Right hindlimb (tissue), 1 donor: ENCODE measurements around the gene PCDHGA6.
"Not testable (repeated sequence)": the region's sequence is repeated elsewhere in the genome, so short reads cannot be mapped to it uniquely, and the experiment has no call there.

ENCODE experiments used
- DNase-seq: peaks from one replicate; pipeline ENCODE4 v3.0.0-alpha.2; 2018

The PCDHGA6 gene

DNA sequence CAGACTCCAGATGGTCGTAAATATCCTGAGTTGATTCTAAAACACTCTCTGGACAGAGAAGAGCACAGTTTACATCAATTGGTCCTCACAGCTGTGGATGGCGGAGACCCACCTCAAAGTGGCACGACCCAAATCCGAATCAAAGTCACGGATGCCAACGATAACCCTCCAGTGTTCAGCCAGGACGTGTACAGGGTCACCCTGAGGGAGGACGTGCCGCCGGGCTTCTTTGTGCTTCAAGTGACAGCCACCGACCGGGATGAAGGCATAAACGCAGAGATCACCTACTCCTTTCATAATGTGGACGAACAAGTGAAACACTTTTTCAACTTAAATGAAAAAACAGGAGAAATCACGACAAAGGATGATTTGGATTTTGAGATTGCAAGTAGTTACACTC, 13.0 kb upstream of the PCDHGA6 start:
- no peak for DNase-seq

DNA sequence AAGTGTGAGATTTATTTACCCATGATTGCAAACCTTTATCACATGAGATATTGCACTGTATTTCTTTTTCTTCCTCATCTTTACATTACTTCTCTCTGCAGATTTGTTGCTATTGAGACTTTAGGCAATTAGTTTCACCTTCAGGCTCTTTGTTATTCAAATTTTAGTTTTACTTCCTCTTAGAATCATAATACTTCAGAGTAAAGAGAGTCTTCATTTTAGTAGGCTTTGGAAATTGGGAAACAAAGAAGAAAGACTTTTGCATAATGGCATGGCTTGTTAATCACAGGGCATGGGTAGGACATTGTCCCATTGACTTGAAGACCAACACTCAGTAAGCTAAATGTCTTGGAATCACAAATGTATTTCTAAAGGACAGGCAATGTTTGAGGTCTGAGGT, 11.0 kb upstream of the PCDHGA6 start:
- DNase-seq = no peak

DNA sequence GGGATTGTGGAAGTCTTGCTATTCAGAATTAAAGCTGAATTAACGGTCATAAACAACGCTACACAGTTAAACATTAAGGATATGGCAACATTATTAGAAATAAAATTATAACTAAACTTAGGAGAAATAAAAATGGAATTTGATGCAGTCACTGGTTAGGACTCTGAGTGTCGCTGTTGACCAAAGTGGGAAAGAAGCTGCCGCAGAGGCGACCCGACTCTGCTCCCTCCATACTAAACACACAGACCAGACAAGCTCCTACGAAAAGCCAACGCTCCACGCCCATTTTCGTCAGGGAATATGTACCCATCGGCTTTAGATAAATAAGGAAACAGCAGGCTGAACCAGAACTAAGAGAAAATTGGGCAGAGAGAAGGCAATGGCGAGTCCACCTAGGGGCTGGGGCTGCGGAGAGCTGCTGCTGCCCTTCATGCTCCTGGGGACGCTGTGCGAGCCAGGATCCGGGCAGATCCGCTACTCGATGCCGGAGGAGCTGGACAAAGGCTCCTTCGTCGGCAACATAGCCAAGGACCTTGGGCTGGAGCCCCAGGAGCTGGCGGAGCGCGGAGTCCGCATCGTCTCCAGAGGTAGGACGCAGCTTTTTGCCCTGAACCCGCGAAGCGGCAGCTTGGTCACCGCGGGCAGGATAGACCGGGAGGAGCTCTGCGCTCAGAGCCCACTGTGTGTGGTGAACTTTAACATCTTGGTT, 9.6 kb upstream of the PCDHGA6 start, which contains the start of gene PCDHGA5:
Gene PCDHGA5 (plus strand): TSS at position 211 of the 709 bp plus-strand sequence. CDS start 169 bp downstream, at position 380.
- no peak for DNase-seq

DNA sequence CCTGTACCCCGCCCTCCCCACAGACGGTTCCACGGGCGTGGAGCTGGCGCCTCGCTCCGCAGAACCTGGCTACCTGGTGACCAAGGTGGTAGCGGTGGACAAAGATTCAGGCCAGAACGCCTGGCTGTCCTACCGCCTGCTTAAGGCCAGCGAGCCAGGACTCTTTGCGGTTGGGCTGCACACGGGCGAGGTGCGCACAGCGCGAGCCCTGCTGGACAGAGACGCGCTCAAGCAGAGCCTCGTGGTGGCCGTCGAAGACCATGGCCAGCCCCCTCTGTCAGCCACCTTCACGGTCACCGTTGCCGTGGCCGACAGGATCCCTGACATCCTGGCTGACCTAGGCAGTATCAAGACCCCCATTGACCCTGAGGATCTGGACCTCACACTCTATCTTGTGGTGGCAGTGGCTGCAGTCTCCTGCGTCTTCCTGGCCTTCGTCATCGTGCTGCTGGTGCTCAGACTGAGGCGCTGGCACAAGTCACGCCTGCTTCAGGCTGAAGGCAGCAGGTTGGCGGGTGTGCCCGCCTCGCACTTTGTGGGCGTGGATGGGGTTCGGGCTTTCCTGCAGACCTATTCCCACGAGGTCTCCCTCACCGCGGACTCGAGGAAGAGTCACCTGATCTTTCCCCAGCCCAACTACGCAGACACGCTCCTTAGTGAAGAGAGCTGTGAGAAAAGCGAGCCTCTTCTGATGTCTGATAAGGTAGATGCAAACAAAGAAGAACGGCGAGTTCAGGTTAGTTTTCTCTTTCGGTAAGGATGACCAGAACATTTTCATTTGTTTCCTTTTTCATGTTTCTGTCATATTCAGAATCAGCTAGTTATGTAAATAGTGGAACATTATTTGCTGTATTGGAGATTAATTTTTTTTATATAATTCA, 7.4 kb upstream of the PCDHGA6 start:
- no peak for DNase-seq

DNA sequence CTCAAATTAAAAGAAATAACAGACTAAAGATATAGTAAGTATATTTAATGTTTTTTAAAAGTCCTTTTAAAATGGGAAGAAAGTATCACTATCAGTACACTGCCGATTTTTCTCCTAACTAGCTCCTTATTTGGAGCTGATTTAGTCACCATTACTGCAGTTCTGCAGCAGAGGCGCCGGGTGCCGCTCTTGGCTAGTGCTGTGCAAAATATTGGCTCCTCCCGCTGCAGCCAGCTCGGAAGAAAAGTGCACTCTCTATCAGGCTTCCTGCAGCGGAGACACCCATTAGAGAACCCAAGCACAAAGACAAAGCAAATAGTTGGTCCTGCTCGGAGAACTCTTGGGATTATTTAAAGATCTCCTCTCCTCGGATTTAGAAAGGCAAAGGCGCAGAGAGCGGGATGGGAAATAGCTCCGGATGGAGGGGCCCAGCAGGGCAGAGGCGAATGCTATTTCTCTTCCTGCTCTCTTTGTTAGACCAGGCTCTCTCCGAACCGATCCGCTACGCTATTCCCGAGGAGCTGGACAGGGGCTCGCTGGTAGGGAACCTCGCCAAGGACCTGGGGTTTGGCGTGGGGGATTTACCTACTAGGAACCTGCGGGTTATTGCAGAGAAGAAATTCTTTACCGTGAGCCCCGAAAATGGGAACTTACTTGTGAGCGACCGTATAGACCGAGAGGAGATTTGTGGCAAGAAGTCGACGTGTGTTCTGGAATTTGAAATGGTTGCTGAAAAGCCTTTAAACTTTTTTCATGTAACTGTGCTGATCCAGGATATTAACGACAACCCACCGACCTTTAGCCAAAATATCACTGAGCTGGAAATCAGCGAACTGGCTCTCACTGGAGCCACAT, 3.5 kb upstream of the PCDHGA6 start, which contains the start of gene PCDHGB3:
Gene PCDHGB3 (plus strand): TSS at position 249 of the 855 bp plus-strand sequence. CDS start 153 bp downstream, at position 402.
- no peak for DNase-seq

DNA sequence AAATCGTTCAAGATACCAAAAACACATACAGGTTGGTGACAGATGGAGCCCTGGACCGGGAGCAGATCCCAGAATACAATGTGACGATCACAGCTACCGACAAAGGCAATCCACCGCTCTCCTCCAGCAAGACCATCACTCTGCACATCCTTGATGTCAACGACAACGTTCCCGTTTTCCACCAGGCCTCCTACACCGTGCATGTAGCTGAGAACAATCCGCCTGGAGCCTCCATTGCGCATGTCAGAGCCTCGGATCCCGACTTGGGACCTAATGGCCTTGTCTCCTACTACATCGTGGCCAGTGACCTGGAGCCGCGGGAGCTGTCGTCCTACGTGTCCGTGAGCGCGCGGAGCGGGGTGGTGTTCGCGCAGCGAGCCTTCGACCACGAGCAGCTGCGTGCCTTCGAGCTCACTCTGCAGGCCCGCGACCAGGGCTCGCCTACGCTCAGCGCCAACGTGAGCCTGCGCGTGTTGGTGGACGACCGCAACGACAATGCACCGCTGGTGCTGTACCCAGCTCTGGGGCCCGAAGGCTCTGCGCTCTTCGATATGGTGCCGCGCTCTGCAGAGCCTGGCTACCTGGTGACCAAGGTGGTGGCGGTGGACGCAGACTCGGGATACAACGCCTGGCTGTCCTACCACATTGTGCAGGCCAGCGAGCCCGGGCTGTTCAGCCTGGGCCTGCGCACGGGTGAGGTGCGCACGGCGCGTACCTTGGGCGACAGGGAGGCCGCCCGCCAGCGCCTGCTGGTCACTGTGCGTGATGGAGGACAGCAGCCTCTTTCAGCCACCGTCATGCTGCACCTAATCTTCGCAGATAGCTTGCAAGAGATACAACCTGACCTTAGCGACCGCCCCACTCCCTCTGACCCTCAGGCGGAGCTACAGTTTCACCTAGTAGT, 1.9 kb upstream of the PCDHGA6 start:
- DNase-seq = no peak

DNA sequence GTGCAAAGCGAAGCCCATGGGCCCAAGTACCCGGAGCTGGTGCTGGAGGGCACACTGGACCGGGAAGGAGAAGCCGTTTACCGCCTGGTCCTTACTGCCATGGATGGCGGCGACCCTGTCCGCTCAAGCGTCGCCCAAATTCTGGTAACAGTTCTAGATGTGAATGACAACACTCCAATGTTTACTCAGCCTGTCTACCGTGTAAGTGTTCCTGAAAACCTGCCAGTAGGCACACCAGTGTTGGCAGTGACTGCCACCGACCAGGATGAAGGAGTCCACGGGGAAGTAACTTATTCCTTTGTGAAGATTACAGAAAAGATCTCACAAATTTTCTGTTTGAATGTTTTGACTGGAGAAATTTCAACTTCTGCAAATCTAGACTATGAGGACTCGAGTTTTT, 936 bp downstream of the PCDHGA6 start:
- DNase-seq = no peak

DNA sequence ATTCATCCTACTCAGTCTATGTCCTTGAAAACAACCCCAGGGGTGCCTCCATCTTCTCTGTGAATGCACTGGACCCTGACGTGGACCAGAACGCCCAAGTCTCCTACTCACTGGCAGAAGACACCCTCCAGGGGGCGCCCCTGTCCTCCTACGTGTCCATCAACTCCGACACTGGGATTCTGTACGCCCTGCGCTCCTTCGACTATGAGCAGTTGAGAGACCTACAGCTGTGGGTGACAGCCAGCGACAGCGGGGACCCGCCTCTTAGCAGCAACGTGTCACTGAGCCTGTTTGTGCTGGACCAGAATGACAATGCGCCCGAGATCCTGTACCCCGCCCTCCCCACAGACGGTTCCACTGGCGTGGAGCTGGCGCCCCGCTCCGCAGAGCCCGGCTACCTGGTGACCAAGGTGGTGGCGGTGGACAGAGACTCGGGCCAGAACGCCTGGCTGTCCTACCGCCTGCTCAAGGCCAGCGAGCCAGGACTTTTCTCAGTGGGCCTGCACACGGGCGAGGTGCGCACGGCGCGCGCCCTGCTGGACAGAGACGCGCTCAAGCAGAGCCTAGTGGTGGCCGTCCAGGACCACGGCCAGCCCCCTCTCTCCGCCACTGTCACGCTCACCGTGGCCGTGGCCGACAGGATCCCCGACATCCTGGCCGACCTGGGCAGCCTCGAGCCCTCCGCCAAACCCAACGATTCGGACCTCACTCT, 1.9 kb downstream of the PCDHGA6 start:
- DNase-seq = not testable (repeated sequence)

DNA sequence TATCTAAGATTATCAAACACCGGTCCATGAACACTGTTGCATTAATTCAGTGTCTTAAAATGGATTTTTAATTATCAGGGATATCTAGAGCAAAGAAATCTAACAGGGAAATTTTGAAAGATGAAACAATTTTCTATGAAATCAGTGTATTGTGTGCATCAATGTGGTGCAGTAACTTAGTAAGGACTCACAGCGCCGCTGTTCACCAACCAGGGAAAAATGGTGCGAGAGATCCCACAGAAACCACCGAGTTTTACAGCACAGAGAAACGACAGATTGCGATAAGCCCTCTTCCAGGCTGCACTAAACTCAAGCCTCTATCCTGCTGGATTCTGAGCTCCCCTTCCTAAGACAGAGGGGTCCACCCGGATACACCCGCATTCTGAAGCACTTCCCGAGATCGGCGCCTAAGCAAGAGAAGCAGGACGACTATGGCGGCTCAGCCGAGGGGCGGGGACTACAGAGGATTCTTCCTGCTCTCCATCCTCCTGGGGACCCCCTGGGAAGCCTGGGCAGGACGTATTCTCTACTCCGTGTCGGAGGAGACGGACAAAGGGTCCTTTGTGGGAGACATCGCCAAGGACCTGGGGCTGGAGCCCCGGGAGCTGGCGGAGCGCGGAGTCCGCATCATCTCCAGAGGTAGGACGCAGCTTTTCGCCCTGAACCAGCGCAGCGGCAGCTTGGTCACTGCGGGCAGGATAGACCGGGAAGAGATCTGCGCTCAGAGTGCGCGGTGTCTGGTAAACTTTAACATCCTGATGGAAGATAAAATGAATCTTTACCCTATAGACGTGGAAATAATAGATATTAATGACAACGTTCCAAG, 9.0 kb downstream of the PCDHGA6 start, which contains the start of gene PCDHGA7:
Gene PCDHGA7 (plus strand): TSS at position 274 of the 826 bp plus-strand sequence. CDS start 158 bp downstream, at position 432.
- DNase-seq = no peak

DNA sequence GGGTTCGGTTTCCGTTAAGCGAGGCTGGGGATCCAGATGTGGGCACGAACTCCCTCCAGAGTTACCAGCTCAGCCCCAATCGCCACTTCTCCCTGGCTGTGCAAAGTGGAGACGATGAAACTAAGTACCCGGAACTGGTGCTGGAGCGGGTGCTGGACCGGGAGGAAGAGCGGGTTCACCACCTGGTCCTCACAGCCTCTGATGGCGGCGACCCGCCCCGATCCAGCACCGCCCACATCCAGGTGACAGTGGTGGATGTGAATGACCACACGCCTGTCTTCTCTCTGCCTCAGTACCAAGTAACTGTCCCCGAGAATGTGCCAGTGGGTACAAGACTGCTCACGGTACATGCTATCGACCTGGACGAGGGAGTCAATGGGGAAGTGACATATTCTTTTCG, 9.7 kb downstream of the PCDHGA6 start:
- DNase-seq = no peak

DNA sequence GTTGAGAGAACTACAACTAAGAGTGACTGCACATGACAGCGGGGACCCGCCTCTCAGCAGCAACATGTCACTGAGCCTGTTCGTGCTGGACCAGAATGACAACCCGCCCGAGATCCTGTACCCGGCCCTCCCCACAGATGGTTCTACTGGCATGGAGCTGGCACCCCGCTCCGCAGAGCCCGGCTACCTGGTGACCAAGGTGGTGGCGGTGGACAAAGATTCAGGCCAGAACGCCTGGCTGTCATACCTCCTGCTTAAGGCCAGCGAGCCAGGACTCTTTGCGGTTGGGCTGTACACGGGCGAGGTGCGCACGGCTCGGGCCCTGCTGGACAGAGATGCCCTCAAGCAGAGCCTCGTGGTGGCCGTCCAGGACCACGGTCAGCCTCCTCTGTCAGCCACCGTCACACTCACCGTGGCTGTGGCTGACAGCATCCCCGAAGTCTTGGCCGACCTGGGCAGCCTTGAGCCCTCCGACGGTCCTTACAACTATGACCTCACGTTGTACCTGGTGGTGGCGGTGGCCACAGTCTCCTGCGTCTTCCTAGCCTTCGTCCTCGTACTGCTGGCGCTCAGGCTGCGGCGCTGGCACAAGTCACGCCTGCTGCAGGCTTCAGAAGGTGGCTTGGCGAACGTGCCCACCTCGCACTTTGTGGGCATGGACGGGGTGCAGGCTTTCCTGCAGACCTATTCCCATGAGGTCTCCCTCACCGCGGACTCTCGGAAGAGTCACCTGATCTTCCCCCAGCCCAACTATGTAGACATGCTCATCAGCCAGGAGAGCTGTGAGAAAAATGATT, 11.0 kb downstream of the PCDHGA6 start:
- no peak for DNase-seq

DNA sequence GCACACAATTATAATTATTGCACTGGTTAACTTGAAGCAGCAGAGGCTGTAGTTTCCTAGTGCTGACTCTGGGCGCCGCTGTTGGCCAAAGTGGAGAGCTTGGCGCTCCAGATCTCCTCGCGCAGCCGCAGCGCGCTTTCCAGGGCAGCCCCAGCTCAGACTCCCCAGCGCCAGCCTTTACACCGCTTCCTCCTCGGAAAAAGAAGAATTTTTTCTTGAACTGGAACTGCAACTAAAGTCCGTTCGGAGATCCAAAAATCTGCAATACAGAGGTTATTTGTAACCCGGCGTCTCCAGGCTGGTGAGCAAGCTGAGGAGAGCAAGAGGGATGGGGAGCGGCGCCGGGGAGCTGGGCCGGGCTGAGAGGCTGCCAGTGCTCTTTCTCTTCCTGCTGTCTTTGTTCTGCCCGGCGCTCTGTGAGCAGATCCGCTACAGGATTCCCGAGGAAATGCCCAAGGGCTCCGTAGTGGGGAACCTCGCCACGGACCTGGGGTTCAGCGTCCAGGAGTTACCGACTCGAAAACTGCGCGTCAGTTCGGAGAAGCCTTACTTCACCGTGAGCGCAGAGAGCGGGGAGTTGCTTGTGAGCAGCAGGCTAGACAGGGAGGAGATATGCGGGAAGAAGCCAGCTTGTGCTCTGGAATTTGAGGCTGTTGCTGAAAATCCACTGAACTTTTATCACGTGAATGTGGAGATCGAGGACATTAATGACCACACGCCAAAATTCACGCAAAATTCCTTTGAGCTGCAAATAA, 14.0 kb downstream of the PCDHGA6 start, which contains the start of gene PCDHGB4:
Gene PCDHGB4 (plus strand): TSS at position 142 of the 755 bp plus-strand sequence. CDS start 187 bp downstream, at position 329.
- not testable (repeated sequence) for DNase-seq

DNA sequence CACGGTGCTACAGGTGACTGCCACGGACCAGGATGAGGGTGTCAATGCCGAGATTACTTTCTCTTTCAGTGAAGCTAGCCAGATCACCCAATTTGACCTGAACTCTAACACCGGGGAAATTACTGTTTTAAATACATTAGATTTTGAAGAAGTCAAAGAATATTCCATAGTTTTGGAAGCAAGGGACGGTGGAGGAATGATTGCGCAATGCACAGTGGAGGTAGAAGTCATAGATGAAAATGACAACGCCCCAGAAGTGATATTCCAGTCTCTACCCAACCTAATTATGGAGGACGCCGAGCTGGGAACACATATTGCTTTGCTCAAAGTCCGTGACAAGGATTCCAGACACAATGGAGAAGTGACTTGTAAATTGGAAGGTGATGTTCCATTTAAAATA, 15.0 kb downstream of the PCDHGA6 start:
- DNase-seq = no peak

DNA sequence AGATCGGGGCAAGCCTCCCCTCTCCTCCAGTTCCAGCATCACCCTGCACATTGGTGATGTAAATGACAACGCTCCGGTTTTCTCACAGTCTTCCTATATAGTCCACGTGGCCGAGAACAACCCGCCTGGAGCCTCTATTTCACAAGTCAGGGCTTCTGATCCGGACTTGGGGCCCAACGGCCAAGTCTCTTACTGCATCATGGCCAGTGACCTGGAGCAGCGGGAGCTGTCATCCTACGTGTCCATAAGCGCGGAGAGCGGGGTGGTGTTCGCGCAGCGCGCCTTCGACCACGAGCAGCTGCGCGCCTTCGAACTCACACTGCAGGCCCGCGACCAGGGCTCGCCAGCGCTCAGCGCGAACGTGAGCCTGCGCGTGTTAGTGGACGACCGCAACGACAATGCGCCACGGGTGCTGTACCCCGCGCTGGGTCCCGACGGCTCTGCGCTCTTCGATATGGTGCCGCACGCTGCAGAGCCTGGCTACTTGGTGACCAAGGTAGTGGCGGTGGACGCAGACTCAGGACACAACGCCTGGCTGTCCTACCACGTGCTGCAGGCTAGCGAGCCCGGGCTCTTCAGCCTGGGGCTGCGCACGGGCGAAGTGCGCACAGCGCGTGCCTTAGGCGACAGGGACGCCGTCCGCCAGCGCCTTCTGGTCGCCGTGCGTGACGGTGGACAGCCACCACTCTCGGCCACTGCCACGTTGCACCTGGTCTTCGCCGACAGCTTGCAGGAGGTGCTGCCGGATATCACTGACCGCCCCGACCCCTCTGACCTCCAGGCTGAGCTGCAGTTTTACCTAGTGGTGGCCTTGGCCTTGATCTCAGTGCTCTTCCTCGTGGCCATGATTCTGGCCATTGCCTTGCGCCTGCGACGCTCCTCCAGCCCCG, 15.7 kb downstream of the PCDHGA6 start:
- no peak for DNase-seq

DNA sequence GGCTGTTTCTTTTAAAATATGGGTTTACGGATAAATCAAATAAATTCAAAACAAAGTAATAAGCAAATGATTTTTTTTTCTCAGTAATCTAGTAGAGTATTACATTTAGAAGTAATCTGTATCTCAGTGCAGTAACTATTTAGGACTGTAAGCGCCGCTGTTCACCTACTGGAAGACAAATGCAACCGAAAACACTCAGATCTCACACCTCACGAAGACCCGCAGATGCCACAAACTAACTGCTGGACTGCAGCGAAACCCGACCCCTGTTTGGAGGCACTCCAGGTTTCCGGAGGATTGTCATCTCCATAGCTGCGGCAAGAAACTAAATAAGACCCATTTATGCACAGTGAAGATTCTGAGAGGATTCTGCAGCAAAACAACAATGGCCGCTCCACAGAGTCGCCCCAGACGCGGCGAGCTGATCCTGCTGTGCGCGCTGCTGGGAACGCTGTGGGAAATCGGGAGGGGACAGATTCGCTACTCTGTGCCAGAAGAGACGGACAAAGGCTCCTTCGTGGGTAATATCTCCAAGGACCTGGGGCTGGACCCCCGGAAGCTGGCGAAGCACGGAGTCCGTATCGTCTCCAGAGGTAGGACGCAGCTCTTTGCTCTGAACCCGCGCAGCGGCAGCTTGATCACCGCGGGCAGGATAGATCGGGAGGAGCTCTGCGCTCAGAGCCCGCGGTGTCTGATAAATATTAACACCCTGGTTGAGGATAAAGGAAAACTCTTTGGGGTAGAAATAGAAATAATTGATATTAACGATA, 18.9 kb downstream of the PCDHGA6 start, which contains the start of gene PCDHGA8:
Gene PCDHGA8 (plus strand): TSS at position 205 of the 770 bp plus-strand sequence. CDS start 181 bp downstream, at position 386.
- no peak for DNase-seq

DNA sequence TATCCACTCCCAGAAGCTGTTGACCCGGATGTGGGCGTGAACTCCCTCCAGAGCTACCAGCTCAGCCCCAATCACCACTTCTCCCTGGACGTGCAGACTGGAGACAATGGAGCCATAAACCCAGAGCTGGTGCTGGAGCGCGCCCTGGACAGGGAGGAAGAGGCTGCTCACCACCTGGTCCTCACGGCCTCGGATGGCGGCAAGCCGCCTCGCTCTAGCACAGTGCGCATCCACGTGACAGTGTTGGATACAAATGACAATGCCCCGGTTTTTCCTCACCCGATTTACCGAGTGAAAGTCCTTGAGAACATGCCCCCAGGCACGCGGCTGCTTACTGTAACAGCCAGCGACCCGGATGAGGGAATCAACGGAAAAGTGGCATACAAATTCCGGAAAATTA, 19.6 kb downstream of the PCDHGA6 start:
- DNase-seq = no peak
